GM18861 (cell line): ENCODE data around the gene SERPINB4.
"Not testable (repeated sequence)": the region's sequence is repeated elsewhere in the genome, so short reads cannot be mapped to it uniquely, and the experiment has no call there.

Source experiments
- ATAC-seq: cut with Tn5 transposase; IDR thresholded peaks from one replicate; pipeline ENCODE4 v1.9.1; 2021; ENCODE audit not compliant: unreplicated experiment

SERPINB4 gene

GRCh38 chr18:63644142-63644541, at the start of gene SERPINB4:
Gene SERPINB4, minus strand, starts transcription at chr18:63644256. Its CDS starts 679 bp downstream, at chr18:63643577.
- ATAC-seq, result not testable (repeated sequence)

GRCh38 chr18:63689064-63689463, 45.0 kb upstream of the SERPINB4 start:
- no peak for ATAC-seq

GRCh38 chr18:63686871-63687270, 42.8 kb upstream of the SERPINB4 start:
- no peak for ATAC-seq

- ATAC-seq, result no peak
Observed at GRCh38 chr18:63684718-63685117, 40.7 kb upstream of the SERPINB4 start.

GRCh38 chr18:63683890-63684289, 39.8 kb upstream of the SERPINB4 start:
- no peak for ATAC-seq

DNA sequence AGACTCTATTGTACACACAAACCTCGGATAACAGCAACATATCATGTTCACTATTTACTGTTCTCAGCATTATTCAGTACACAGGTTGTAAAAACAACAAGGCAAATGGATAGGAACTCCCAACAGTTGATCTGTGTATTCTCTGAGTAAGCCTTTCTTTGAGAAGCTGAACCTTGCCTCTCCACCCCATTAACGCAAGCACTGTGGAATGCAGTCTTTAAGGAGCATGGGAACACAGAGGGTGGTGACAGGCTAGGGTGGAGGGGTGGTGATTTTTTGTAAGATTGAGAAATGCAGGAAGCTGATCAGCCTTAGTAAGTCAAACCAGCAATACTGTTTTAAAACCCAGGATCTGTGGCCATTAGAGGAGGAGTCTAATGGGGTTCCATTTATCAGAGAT, 39.1 kb upstream of the SERPINB4 start:
- no peak for ATAC-seq

GRCh38 chr18:63681449-63682340, 37.6 kb upstream of the SERPINB4 start:
- ATAC-seq, result no peak

DNA sequence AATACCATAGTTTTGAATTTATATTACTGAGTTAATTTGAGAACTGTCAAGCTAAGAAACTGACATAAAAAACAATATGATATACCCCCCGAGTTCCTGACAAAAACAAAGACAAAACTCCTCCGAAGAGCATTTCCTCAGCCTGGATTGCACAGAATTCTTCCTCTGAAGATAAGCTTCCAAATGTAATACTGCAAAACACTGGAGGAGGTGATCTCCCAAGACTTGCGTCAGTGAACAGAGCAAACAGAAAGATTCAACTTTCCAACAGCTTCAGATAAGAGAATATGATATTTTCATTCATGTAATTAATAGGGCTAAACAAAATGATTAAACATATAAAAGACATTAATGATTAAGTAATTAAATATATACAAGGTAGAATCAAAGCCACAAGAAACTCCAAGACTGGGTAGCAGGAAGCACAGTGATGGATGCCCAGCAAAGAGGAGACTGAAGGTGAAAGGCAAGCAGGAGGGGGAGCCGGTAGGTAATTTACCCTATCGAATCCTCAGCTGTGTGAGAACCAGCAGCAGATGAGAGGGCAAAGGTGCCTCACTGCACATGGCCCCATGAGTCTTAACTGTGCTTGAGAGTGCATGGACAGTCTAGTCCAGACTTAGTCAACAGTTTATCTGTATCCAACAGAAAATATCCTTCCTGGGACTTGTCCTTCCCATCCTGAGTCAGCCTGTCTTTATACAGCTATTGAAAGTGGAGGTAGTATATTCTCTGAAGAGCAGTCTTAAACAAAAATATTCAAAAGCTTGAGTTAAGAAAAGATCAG, 36.0 kb upstream of the SERPINB4 start:
- no peak for ATAC-seq

DNA sequence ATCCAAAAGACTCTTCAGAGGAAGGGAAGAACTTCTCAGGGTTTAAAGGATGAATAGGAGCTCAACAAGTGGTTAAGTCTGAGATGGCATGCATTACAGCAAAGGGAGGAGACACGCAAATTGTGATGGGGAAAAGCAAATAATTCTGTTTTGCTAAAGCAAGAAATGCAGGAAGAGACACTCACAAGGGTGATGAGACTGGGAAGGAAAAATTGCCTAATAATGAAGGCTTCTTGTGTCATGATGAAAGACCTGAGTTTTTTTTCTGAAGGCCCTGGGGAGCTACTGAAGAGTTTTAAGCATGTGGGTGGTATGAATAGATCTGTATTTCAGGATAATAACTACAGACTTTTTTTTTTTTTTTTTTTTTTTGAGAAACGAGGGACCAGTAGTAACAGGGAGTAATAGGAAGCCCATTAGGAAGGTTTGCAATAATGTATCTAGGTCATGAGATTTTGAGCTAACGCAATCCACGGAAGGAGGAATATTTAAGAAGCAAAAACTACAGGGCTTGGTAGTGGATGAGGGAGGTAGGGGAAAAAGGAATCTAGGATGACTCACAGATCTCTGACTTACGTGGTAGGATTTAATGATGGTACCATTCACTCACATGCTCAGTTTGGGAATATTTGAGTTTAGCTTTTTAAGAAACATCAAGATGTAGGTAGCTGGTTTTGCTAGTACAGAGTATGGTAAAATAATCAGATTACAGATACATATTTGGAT, 33.6 kb upstream of the SERPINB4 start:
- no peak for ATAC-seq

GRCh38 chr18:63676526-63677323, 32.7 kb upstream of the SERPINB4 start:
- ATAC-seq, result peak; percentile 62

DNA sequence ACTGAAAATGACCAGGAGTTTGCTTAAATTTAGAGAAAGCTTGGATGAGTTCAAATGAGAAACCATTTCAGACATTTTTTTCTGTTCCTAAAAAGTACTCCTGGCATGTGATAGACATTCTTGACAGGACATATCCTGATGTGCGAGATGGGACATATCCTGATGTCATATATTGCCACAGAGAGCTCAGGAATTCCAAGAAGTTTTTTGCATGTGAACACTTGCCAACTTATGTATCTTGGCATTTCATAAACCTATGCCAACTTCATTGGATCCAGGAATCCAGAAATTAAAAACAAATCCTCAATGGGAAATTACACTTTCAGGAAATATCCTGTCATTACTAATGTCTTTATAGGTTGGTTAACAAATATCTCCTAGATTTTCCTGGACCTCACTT, 20.5 kb upstream of the SERPINB4 start:
- ATAC-seq, result no peak

GRCh38 chr18:63661750-63662149, 17.7 kb upstream of the SERPINB4 start, which contains the start of gene SERPINB3:
Gene SERPINB3, minus strand, starts transcription at chr18:63661893. Its CDS starts 677 bp downstream, at chr18:63661216.
- ATAC-seq, result not testable (repeated sequence)

GRCh38 chr18:63658920-63659319, 14.9 kb upstream of the SERPINB4 start:
- not testable (repeated sequence) for ATAC-seq

- ATAC-seq, result not testable (repeated sequence)
Observed at GRCh38 chr18:63650271-63650670, 6.2 kb upstream of the SERPINB4 start.

GRCh38 chr18:63648241-63648640, 4.2 kb upstream of the SERPINB4 start:
- ATAC-seq, result no peak

GRCh38 chr18:63646936-63647335, 2.9 kb upstream of the SERPINB4 start:
- no peak for ATAC-seq

DNA sequence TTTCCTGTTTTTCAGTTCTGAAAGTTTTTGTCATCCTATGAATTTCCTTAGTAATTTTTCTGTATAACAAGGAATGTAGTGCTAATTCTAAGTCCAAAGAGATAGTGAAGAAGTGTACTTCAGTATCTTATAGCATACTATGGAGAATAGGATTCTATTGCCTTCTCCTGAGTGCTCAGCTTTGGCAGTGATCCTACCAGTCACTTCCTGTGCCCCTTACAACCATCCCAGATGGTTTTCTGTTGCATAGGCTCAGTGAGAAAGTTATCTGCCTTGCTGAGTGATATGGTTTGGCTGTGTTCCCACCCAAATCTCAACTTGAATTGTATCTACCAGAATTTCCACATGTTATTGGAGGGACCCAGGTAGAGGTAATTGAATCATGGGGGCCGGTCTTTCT, 638 bp upstream of the SERPINB4 start:
- not testable (repeated sequence) for ATAC-seq

DNA sequence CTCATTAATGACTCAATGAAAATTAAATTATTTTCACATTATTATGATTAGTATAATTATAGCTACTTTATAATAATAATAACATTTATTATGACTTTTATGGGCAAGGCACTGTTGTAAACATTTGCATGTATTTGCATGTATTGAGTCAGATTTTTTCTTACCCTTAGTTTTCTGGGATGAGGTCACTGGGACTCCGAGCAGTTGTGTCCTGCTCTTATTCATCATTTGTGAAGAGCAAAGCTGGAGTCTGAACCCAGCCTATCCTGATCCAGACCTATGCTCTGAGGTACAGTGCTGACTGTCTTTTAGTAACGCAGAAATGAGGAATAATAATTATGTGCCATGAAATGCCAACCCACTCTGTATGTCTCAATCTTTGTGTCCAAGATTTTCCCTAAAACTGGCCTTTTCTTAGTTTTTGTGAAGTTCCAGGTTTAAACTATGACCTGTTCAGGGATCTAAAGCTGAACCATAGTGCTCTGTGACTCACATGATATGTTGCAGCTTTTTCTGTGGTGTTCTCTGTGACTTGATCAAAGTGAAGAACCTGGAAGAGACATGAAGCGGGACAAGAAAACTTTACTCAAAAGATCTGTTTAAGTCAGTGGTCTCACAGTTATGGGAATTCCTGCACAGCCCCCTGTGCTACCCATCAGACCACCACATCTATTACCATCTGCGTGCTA, 1.2 kb downstream of the SERPINB4 start:
- ATAC-seq, result not testable (repeated sequence)

GRCh38 chr18:63641157-63641680, 2.8 kb downstream of the SERPINB4 start:
- not testable (repeated sequence) for ATAC-seq
